H1 (cell line): Measurements from ENCODE around the gene CIITA. TPM values are rescaled to one million over a fixed set of nuclear protein-coding genes. Genes with fewer than 3 reads are reported as not detected.
A peak's percentile ranks its signal among the peaks of the same experiment; 100 is the strongest.

Source experiments
- CTCF ChIA-PET: fragments of 300-600 bp; sonication (Branson Sonifier 250); formaldehyde crosslinking; loops from one replicate; lab custom pipeline; 2021; ENCODE audit not compliant: partially characterized antibody; lab: Charles Lee
- POLR2A ChIA-PET: fragments of 300-600 bp; sonication (Branson Sonifier 250); formaldehyde crosslinking; loops from one replicate; lab custom pipeline; 2021; ENCODE audit warnings: inconsistent platforms; ENCODE audit not compliant: partially characterized antibody; lab: Charles Lee
- DNase-seq, 2 experiments: peaks; one replicate each; pipeline versions ENCODE4 v3.0.0 to v3.0.0-alpha.2; 2010 to 2022; ENCODE audit warnings: low spot score in 2 of 2, low read depth in 1 of 2, mixed read lengths in 1 of 2
- FAIRE-seq: peaks from 2 replicates; lab custom pipeline; 2011; peaks lifted over from hg19 to GRCh38; lab: Jason Lieb, UNC
- H2AFZ ChIP-seq: 2 replicates; pipeline ENCODE4 v1.8.1; 2012; ENCODE audit warnings: low read length, inconsistent platforms
- H2AK5ac ChIP-seq: 2 replicates; pipeline ENCODE4 v1.6.1; 2013; ENCODE audit warnings: low read depth, low read length
- H2BK120ac ChIP-seq: replicated peaks from 2 replicates; pipeline ENCODE3; 2013; ENCODE audit warnings: low read depth, low read length, inconsistent platforms
- H2BK12ac ChIP-seq: 2 replicates; pipeline ENCODE4 v1.6.1; 2013; ENCODE audit warnings: low read depth, low read length
- H2BK15ac ChIP-seq: 2 replicates; pipeline ENCODE4 v1.6.1; 2013; ENCODE audit warnings: low read length
- H2BK20ac ChIP-seq: 2 replicates; pipeline ENCODE4 v1.6.1; 2013; ENCODE audit warnings: low read length
- H2BK5ac ChIP-seq: 2 replicates; pipeline ENCODE4 v1.6.1; 2013; ENCODE audit warnings: low read depth, low read length
- H3K14ac ChIP-seq: 2 replicates; pipeline ENCODE4 v1.6.1; 2013; ENCODE audit warnings: inconsistent platforms; ENCODE audit not compliant: insufficient read length
- H3K18ac ChIP-seq: 2 replicates; pipeline ENCODE4 v1.6.1; 2013; ENCODE audit warnings: low read length; ENCODE audit errors: extremely low read depth
- H3K23ac ChIP-seq: 2 replicates; pipeline ENCODE4 v1.6.1; 2013; ENCODE audit warnings: inconsistent platforms; ENCODE audit not compliant: insufficient read length
- H3K23me2 ChIP-seq: 2 replicates; pipeline ENCODE4 v1.6.1; 2013; ENCODE audit warnings: low read depth, low read length
- H3K27ac ChIP-seq: 2 replicates; pipeline ENCODE4 v1.6.1; 2011; ENCODE audit warnings: low read depth, low read length, inconsistent platforms
- H3K27me3 ChIP-seq, 4 experiments: replicated peaks in 1 of 4; 1 replicate in 1 of 4; 2 replicates in 3 of 4; pipeline versions ENCODE4 v1.6.1 to v1.8.1; 2011 to 2013; ENCODE audit warnings: low read length in 3 of 4, mild to moderate bottlenecking in 3 of 4, inconsistent platforms in 2 of 4, mixed read lengths in 2 of 4, moderate library complexity in 1 of 4; ENCODE audit not compliant: control insufficient read depth in 3 of 4, insufficient read depth in 3 of 4; ENCODE audit errors: extremely low read depth in 1 of 4
- H3K36me3 ChIP-seq, 4 experiments: 2 replicates each; pipeline versions ENCODE4 v1.6.1 to v1.8.1; 2011 to 2013; ENCODE audit warnings: mild to moderate bottlenecking in 4 of 4, low read length in 3 of 4, moderate library complexity in 2 of 4, control low read depth in 1 of 4, inconsistent platforms in 1 of 4; ENCODE audit not compliant: insufficient read depth in 4 of 4, control insufficient read depth in 2 of 4
- H3K4ac ChIP-seq: replicated peaks from 2 replicates; pipeline ENCODE3; 2013; ENCODE audit warnings: low read length, low read depth, mixed read lengths, inconsistent platforms; ENCODE audit not compliant: insufficient read length
- H3K4me1 ChIP-seq, 4 experiments: replicated peaks in 1 of 4; 1 replicate in 1 of 4; 2 replicates in 3 of 4; pipeline versions ENCODE4 v1.6.1 to v1.8.1; 2011 to 2013; ENCODE audit warnings: low read length in 3 of 4, inconsistent platforms in 2 of 4, mixed read lengths in 1 of 4; ENCODE audit not compliant: insufficient read depth in 4 of 4, control insufficient read depth in 3 of 4
- H3K4me2 ChIP-seq, 2 experiments: 2 replicates each; pipeline versions ENCODE4 v1.6.1 to v1.8.1; 2011 to 2013; ENCODE audit warnings: low read depth in 2 of 2, low read length in 2 of 2, control low read depth in 1 of 2, inconsistent platforms in 1 of 2, mild to moderate bottlenecking in 1 of 2; ENCODE audit not compliant: insufficient read depth in 1 of 2
- H3K4me3 ChIP-seq, 4 experiments: fragments of 200-600, 300-600 bp in 1 of 4; sonication (generic), shearing (Covaris generic), sonication (Bioruptor Twin) in 1 of 4; 2 replicates each; pipeline versions ENCODE4 v1.5.1 to v1.8.1; 2011 to 2016; ENCODE audit warnings: low read length in 4 of 4, low read depth in 3 of 4, control low read depth in 2 of 4, inconsistent platforms in 2 of 4, mild to moderate bottlenecking in 2 of 4, mixed read lengths in 1 of 4, moderate library complexity in 1 of 4; ENCODE audit not compliant: insufficient read depth in 2 of 4; ENCODE audit errors: extremely low read depth in 1 of 4
- H3K56ac ChIP-seq: replicated peaks from 2 replicates; pipeline ENCODE3; 2013; ENCODE audit warnings: low read depth, mild to moderate bottlenecking, mixed read lengths, low read length, inconsistent platforms; ENCODE audit not compliant: insufficient read length
- H3K79me1 ChIP-seq: 2 replicates; pipeline ENCODE4 v1.6.1; 2013; ENCODE audit warnings: low read depth, low read length, control low read depth
- H3K79me2 ChIP-seq, 2 experiments: 2 replicates each; pipeline versions ENCODE4 v1.6.1 to v1.8.1; 2012 to 2013; ENCODE audit warnings: low read length in 2 of 2, mild to moderate bottlenecking in 2 of 2, inconsistent platforms in 1 of 2; ENCODE audit not compliant: insufficient read depth in 2 of 2, control insufficient read depth in 1 of 2
- H3K9ac ChIP-seq, 4 experiments: replicated peaks in 1 of 4; 1 replicate in 1 of 4; 2 replicates in 3 of 4; pipeline versions ENCODE4 v1.6.1 to v1.8.1; 2011 to 2013; ENCODE audit warnings: low read depth in 3 of 4, low read length in 3 of 4, control low read depth in 2 of 4, mild to moderate bottlenecking in 2 of 4, moderate library complexity in 2 of 4, inconsistent platforms in 1 of 4; ENCODE audit errors: extremely low read depth in 1 of 4
- H3K9me3 ChIP-seq, 2 experiments: 2 replicates each; pipeline versions ENCODE4 v1.6.1 to v1.8.1; 2012 to 2013; ENCODE audit warnings: mild to moderate bottlenecking in 2 of 2, moderate library complexity in 2 of 2, control low read depth in 1 of 2, inconsistent platforms in 1 of 2, low read depth in 1 of 2, low read length in 1 of 2, mixed read lengths in 1 of 2; ENCODE audit not compliant: insufficient read depth in 2 of 2
- H4K20me1 ChIP-seq, 2 experiments: replicated peaks in 1 of 2; 2 replicates each; pipeline versions ENCODE3 to v1.8.1; 2011 to 2013; ENCODE audit warnings: inconsistent platforms in 2 of 2, low read length in 2 of 2, mild to moderate bottlenecking in 1 of 2; ENCODE audit not compliant: insufficient read depth in 2 of 2, control insufficient read depth in 1 of 2
- H4K5ac ChIP-seq: 2 replicates; pipeline ENCODE4 v1.6.1; 2013; ENCODE audit warnings: low read length, low read depth, mixed read lengths, inconsistent platforms; ENCODE audit not compliant: insufficient read length
- H4K8ac ChIP-seq: 2 replicates; pipeline ENCODE4 v1.8.0; 2013; ENCODE audit warnings: mild to moderate bottlenecking, moderate library complexity, low read length, inconsistent platforms; ENCODE audit not compliant: insufficient read depth; ENCODE audit errors: extremely low read depth
- H4K91ac ChIP-seq: replicated peaks from 2 replicates; pipeline ENCODE3; 2013; ENCODE audit warnings: low read length, mixed read lengths, inconsistent platforms; ENCODE audit not compliant: insufficient read length
- RAD21 ChIP-seq, 2 experiments: IDR thresholded peaks in 1 of 2; conservative IDR thresholded peaks in 1 of 2; 2 replicates each; pipeline ENCODE4 v1.6.1; 2011; ENCODE audit warnings: low read depth in 2 of 2, low read length in 2 of 2, improper control_type of control experiment in 1 of 2, inconsistent platforms in 1 of 2, mild to moderate bottlenecking in 1 of 2, moderate library complexity in 1 of 2
- WGBS, 2 experiments: shearing (Covaris generic) in 1 of 2; methylation state at CpG; one replicate each; pipeline versions ENCODE4 v1.1.6 to v1.1.7; 2013 to 2015; ENCODE audit warnings: low lambda C conversion rate in 2 of 2, mixed read lengths in 2 of 2, inconsistent platforms in 1 of 2, low coverage in 1 of 2, missing lambda C conversion rate in 1 of 2; ENCODE audit not compliant: insufficient replicate concordance in 2 of 2, insufficient coverage in 1 of 2, insufficient read length in 1 of 2; ENCODE audit errors: extremely low coverage in 1 of 2, missing lambda C conversion rate in 1 of 2; 5-methylcytosine and 5-hydroxymethylcytosine counted together
- polyA plus RNA-seq, 7 experiments: library from polyadenylated mRNA; depleted of rRNA in 3 of 7; stranded (reverse) in 5 of 7; unstranded in 2 of 7; fragments of >200 nt in 5 of 7; fragments of 200-250 nt in 2 of 7; gene quantifications; 1 replicate in 5 of 7; 2 replicates in 1 of 7; 4 replicates in 1 of 7; pipeline versions ENCODE4 v1.2.1 to v1.2.3, GENCODE V29; 2011 to 2013; ENCODE audit warnings: missing spikeins in 2 of 7, mixed read lengths in 2 of 7
- total RNA-seq: library from RNA; stranded (reverse); fragmentation: NEBNext Ultra II Directional; extraction: Animal tissue kit (Norgen Biotek cat#: 25700); gene quantifications from 2 replicates; pipeline ENCODE4 v1.2.1, GENCODE V29; 2021

CIITA gene
- total and polyA plus RNA-seq, 2 of the 8 experiments (the other 6 are each of a cell fraction or from before 2014, with no cell fraction given), result 0.07 to 0.17 TPM

- H4K8ac ChIP-seq, result no peak overlapping the region
- H2BK5ac ChIP-seq, result peak overlapping the region; percentile 54; the same call in 1 of the 2 replicates
- DNase-seq, result no peak
- H3K27ac ChIP-seq, result no peak overlapping the region
- no peak for FAIRE-seq
- no peak for TF ChIP-seq RAD21 (IDR thresholded peaks at IDR 0.05 in 1 of 2, conservative IDR thresholded peaks at IDR 0.05 in 1 of 2; ENCODE audit: low read depth in 2 of 2, low read length in 2 of 2)
- TF ChIP-seq, all 59 proteins: peak for 0
- Histone ChIP-seq H3K23ac (no peak overlapping the region), H2BK120ac (no peak overlapping the region), H3K79me1 (peaks cover 4% of the 10 kb centered on the region; the same call in 1 of the 2 replicates), H2BK12ac (peak overlapping the region; percentile 69; the same call in 1 of the 2 replicates), H2BK15ac (0 out of 2 replicates have a peak overlapping the region, but pooled peaks have one; percentile 53), H3K23me2 (no peaks in the 10 kb centered on the region; the same call in 1 of the 2 replicates), H3K4me1 (peaks cover 20 to 42% (median 31%) of the 10 kb centered on the region in 4 experiments), H3K14ac (no peak overlapping the region), H3K9ac (no peak overlapping the region), H3K27me3 (no peaks in the 10 kb centered on the region; a peak in 1 of 7 replicates), H3K4ac (no peak overlapping the region), H4K5ac (no peak overlapping the region), H3K4me2 (peak overlapping the region in 1 of 2 experiments; percentile 80; a peak in 2 of 4 replicates), H2BK20ac (0 out of 2 replicates have a peak overlapping the region, but pooled peaks have one; percentile 38), H2AFZ (no peak overlapping the region), H3K18ac (no peak overlapping the region; the same call in 1 of the 2 replicates), H3K4me3 (peak overlapping the region in 1 of 4 experiments; percentile 15; a peak in 1 of 8 replicates), H3K79me2 (peaks cover 0 to 45% of the 10 kb centered on the region in 2 experiments; a peak in 2 of 4 replicates), H3K56ac (no peak overlapping the region), H3K36me3 (no peaks in the 10 kb centered on the region), H2AK5ac (no peak overlapping the region), H3K9me3 (no peaks in the 10 kb centered on the region), H4K91ac (no peak overlapping the region), H4K20me1 (peaks cover 0 to 10% of the 10 kb centered on the region in 2 experiments)
- WGBS, 2 experiments, result 68% methylated on average over 10 of the region's 10 CpGs; no CpG with 5 or more reads in 1 of the 2 experiments
- CTCF ChIA-PET, result interaction anchor here (0.8 to 1.8 kb wide), 3 partner anchors 9 to 25 kb away, joined by 3 to 6 read pairs (median 3); no protein-coding TSS in a partner anchor
- POLR2A ChIA-PET, result no interaction called here
Measured at GRCh38 chr16:10947211-10947787, 70.3 kb downstream of the CIITA start.
